ENCODE measurements around the gene PTPRD.

DNA sequence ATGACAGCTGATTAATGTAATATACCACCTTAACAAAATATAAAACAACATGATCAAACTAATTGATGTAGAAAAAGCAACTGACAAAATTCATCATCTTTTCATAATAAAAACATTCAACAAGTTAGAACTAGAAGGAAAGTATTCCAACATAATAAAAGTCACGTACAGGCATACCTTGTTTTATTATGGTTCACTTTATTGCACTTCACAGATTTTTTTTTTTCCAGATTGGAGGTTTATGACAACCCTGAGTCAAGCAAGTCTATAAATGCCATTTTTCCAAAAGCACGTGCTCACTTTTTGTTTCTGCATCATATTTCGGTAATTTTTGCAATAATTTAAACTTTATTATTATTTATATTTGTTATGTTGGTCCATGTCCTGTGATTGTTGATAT, 1120.3 kb downstream of the PTPRD start:
- TF ChIP-seq POLR2A (IDR thresholded peaks at IDR 0.05; ENCODE audit: low read depth, low read length) (no peak), POLR2AphosphoS5 (IDR thresholded peaks at IDR 0.05; ENCODE audit: low read depth, low read length) (no peak), TAF1 (IDR thresholded peaks at IDR 0.05; ENCODE audit: borderline replicate concordance, low read depth, low read length) (no peak)

All from GM12892 (cell line).